Endothelial cell of umbilical vein (primary cell): ENCODE results near the gene IL25. TPM values are rescaled to one million over a fixed set of nuclear protein-coding genes. Genes with fewer than 3 reads are reported as not detected.

Experiments
- BruUV-seq: library from RNA; stranded (reverse); fragments of 400-500 nt; replicated peaks from 2 replicates; lab custom pipeline; 2021; lab: Mats Ljungman, UMichigan
- CTCF ChIA-PET: fragments of 300-600, 350-600 bp; sonication (Branson Sonifier 250); formaldehyde crosslinking; loops from one replicate; lab custom pipeline; 2021; ENCODE audit warnings: antibody characterized with exemption, inconsistent platforms; lab: Charles Lee
- POLR2A ChIA-PET: fragments of 300-600, 350-600 bp; sonication (Branson Sonifier 250); formaldehyde crosslinking; loops from one replicate; lab custom pipeline; 2021; ENCODE audit warnings: antibody characterized with exemption, inconsistent platforms; lab: Charles Lee
- DNase-seq: peaks from one replicate; pipeline ENCODE4 v3.0.0-alpha.2; 2011; ENCODE audit warnings: low read depth, low spot score
- FAIRE-seq: peaks from 2 replicates; lab custom pipeline; 2011; peaks lifted over from hg19 to GRCh38; lab: Jason Lieb, UNC
- H2AFZ ChIP-seq: 2 replicates; pipeline ENCODE4 v1.6.0; 2012; ENCODE audit warnings: low read depth, low read length, control low read depth, inconsistent platforms
- H3K27ac ChIP-seq: 2 replicates; pipeline ENCODE4 v1.5.1; 2011; ENCODE audit warnings: low read depth, mild to moderate bottlenecking, control low read depth, low read length, moderate library complexity; ENCODE audit not compliant: insufficient read depth
- H3K27me3 ChIP-seq, 2 experiments: 2 replicates each; pipeline versions ENCODE4 v1.6.0 to v1.6.1; 2011; ENCODE audit warnings: low read length in 2 of 2, mixed read lengths in 1 of 2; ENCODE audit not compliant: control insufficient read depth in 2 of 2, insufficient read depth in 2 of 2
- H3K36me3 ChIP-seq, 2 experiments: 2 replicates in 1 of 2; 3 replicates in 1 of 2; pipeline ENCODE4 v1.5.1; 2011; ENCODE audit warnings: low read length in 2 of 2, mild to moderate bottlenecking in 1 of 2, moderate library complexity in 1 of 2; ENCODE audit not compliant: control insufficient read depth in 2 of 2, insufficient read depth in 2 of 2; ENCODE audit errors: extremely low read depth in 1 of 2
- H3K4me1 ChIP-seq: 3 replicates; pipeline ENCODE4 v1.5.1; 2011; ENCODE audit warnings: mild to moderate bottlenecking, low read length; ENCODE audit not compliant: control insufficient read depth, insufficient read depth; ENCODE audit errors: extremely low read depth
- H3K4me2 ChIP-seq: 2 replicates; pipeline ENCODE4 v1.6.1; 2011; ENCODE audit warnings: low read length, control low read depth, mixed read lengths; ENCODE audit not compliant: insufficient read depth
- H3K4me3 ChIP-seq, 3 experiments: fragments of 200-600 bp in 1 of 3; sonication (generic), shearing (Covaris generic) in 1 of 3; replicated peaks in 1 of 3; 2 replicates each; pipeline ENCODE4 v1.5.1; 2011 to 2016; ENCODE audit warnings: control low read depth in 3 of 3, low read length in 3 of 3, mild to moderate bottlenecking in 2 of 3, inconsistent platforms in 1 of 3, low read depth in 1 of 3, moderate library complexity in 1 of 3; ENCODE audit not compliant: insufficient read depth in 1 of 3
- H3K79me2 ChIP-seq: 2 replicates; pipeline ENCODE4 v1.6.0; 2012; ENCODE audit warnings: low read length, inconsistent platforms; ENCODE audit not compliant: control insufficient read depth, insufficient read depth
- H3K9ac ChIP-seq: replicated peaks from 2 replicates; pipeline ENCODE3; 2011; ENCODE audit warnings: low read length, control low read depth; ENCODE audit not compliant: insufficient read depth; ENCODE audit errors: extremely low read depth
- H3K9me1 ChIP-seq: replicated peaks from 3 replicates; pipeline ENCODE4 v1.6.0; 2011; ENCODE audit warnings: mild to moderate bottlenecking, low read length; ENCODE audit not compliant: control insufficient read depth, insufficient read depth; ENCODE audit errors: extremely low read depth
- H3K9me3 ChIP-seq: replicated peaks from 2 replicates; pipeline ENCODE4 v1.5.1; 2012; ENCODE audit warnings: low read length, inconsistent platforms; ENCODE audit not compliant: control insufficient read depth, insufficient read depth
- H4K20me1 ChIP-seq: replicated peaks from 2 replicates; pipeline ENCODE3; 2011; ENCODE audit warnings: mild to moderate bottlenecking, low read length; ENCODE audit not compliant: control insufficient read depth, insufficient read depth; ENCODE audit errors: extremely low read depth
- CTCF ChIP-seq, 2 donors: IDR thresholded peaks; 1 replicate in 1 of 2; 2 replicates in 1 of 2; pipeline ENCODE4 v1.5.1; 2011; ENCODE audit warnings: low read length in 2 of 2, mild to moderate bottlenecking in 2 of 2, moderate library complexity in 2 of 2, control low read depth in 1 of 2, inconsistent platforms in 1 of 2, low read depth in 1 of 2; ENCODE audit not compliant: insufficient read depth in 1 of 2; ENCODE audit errors: extremely low read depth in 1 of 2
- GATA2 ChIP-seq: IDR thresholded peaks from 2 replicates; pipeline ENCODE4 v1.7.0; 2011; ENCODE audit warnings: low read depth, mild to moderate bottlenecking, moderate library complexity, mixed read lengths, low read length; ENCODE audit not compliant: insufficient read length, insufficient read depth
- MAX ChIP-seq: IDR thresholded peaks from 2 replicates; pipeline ENCODE4 v1.6.1; 2011; ENCODE audit not compliant: insufficient read depth, insufficient read length
- MYC ChIP-seq: IDR thresholded peaks from one replicate; pipeline ENCODE4 v1.6.1; 2011; ENCODE audit warnings: mild to moderate bottlenecking, low read depth, low read length
- POLR2AphosphoS5 ChIP-seq: IDR thresholded peaks from 2 replicates; pipeline ENCODE4 v1.6.1; 2012; ENCODE audit warnings: low read depth, mild to moderate bottlenecking, control low read depth, low read length, moderate library complexity; ENCODE audit not compliant: insufficient read depth
- dilution Hi-C: fragments of 300-500 bp; cut with MboI; formaldehyde crosslinking; loops from one replicate; pipeline ENCODE4 v1.15.0; 2019; ENCODE audit warnings: low sequenced_read_pairs; ENCODE audit not compliant: extremely low pct_ligation_motif_present
- intact Hi-C: fragments of 100-400 bp; cut with micrococcal nuclease; formaldehyde crosslinking; loops from one replicate; pipeline ENCODE4 v1.10.0; 2022
- polyA plus RNA-seq, 4 experiments: library from polyadenylated mRNA; depleted of rRNA in 3 of 4; stranded (reverse) in 3 of 4; unstranded in 1 of 4; fragments of >200 nt; gene quantifications; 2 replicates each; pipeline versions ENCODE4 v1.2.1 to v1.2.3, GENCODE V29; 2011 to 2012; ENCODE audit warnings: missing spikeins in 1 of 4
- total RNA-seq: library from RNA; stranded (reverse); gene quantifications from 2 replicates; pipeline ENCODE4 v1.2.3, GENCODE V29; 2021

Gene IL25
- total and polyA plus RNA-seq, 2 donors (not counting 3 experiments of a cell fraction or from before 2014, with no cell fraction given), result not detected

GRCh38 chr14:23384364-23385080 is 11.9 kb downstream of the IL25 start:
- Histone ChIP-seq H4K20me1 (no peaks in the 10 kb centered on the region), H3K79me2 (no peaks in the 10 kb centered on the region), H3K27me3 (no peaks in the 10 kb centered on the region), H3K27ac (no peak overlapping the region), H3K9me1 (no peaks in the 10 kb centered on the region), H3K4me3 (no peak overlapping the region), H2AFZ (no peak overlapping the region), H3K4me2 (no peak overlapping the region), H3K4me1 (no peaks in the 10 kb centered on the region), H3K36me3 (no peaks in the 10 kb centered on the region), H3K9ac (no peak overlapping the region), H3K9me3 (no peaks in the 10 kb centered on the region)
- no TSS peak for BruUV-seq
- POLR2A ChIA-PET, result no interaction called here
- dilution Hi-C loops (no loop called here), intact Hi-C loops (no loop called here)
- CTCF ChIA-PET, result interaction anchor here (1.1 kb wide), 1 partner anchor 10 kb away, joined by 4 read pairs; no protein-coding TSS in a partner anchor
- TF ChIP-seq MYC (no peak), POLR2AphosphoS5 (no peak), CTCF (IDR thresholded peaks at IDR 0.05; ENCODE audit: extremely low read depth in 1 of 2, insufficient read depth in 1 of 2, low read depth in 1 of 2, low read length in 2 of 2) (no peak), MAX (no peak), GATA2 (no peak)
- DNase-seq, result no peak
- FAIRE-seq, result no peak
